ENCODE measurements around the gene MALSU1.

GRCh38 chr7:23341846-23342598, 42.9 kb downstream of the MALSU1 start:
- no peak for TF ChIP-seq CTCF (IDR thresholded peaks at IDR 0.05; ENCODE audit: low read depth, low read length)
- TF ChIP-seq EZH2phosphoT487 (IDR thresholded peaks at IDR 0.05; ENCODE audit: low read depth) = no peak

Measured in OCI-LY3 (cell line).